ENCODE results near the gene APPBP2.

GRCh38 chr17:60472449-60472848, 53.6 kb downstream of the APPBP2 start:
- TF ChIP-seq POLR2AphosphoS5 (IDR thresholded peaks at IDR 0.05; ENCODE audit: low read depth, low read length) (no peak), REST (IDR thresholded peaks at IDR 0.05; ENCODE audit: insufficient read depth in 1 of 2, low read depth in 2 of 2, low read length in 1 of 2) (no peak)
